GM19455 (cell line): Measurements from ENCODE around the gene ARSH.
"Not testable (repeated sequence)": the region's sequence is repeated elsewhere in the genome, so short reads cannot be mapped to it uniquely, and the experiment has no call there.

Experiments
- ATAC-seq: cut with Tn5 transposase; IDR thresholded peaks from one replicate; pipeline ENCODE4 v1.9.1; 2021; ENCODE audit not compliant: unreplicated experiment

ARSH gene

GRCh38 chrX:3006495-3006894 is at the start of gene ARSH:
TSS of gene ARSH (plus strand) at chrX:3006546. CDS start at chrX:3006613, 67 bp downstream.
- no peak for ATAC-seq

GRCh38 chrX:2958199-2958598 is 48.1 kb upstream of the ARSH start:
- ATAC-seq: no peak

GRCh38 chrX:2960861-2961515 is 45.4 kb upstream of the ARSH start:
- ATAC-seq: no peak

GRCh38 chrX:2962381-2962780 is 44.0 kb upstream of the ARSH start:
- no peak for ATAC-seq

DNA sequence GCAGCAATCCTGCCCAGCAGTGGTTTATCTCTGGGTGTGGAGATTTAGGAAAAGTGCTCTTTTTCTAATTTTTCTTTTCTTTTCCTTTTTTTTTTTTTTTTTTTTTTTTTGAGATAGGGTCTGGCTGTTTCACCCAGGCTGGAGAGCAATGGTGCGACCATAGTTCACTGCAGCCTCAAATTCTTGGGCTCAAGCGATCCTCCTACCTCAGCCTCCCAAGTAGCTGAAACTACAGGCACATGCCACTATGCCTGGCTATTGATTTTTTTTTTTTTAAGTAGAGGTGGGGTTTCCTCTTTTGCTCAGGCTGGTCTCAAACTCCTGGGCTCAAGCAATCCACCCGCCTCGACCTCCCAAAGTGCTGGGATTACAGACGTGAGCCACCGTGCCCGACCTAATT is 42.9 kb upstream of the ARSH start:
- ATAC-seq: not testable (repeated sequence)

GRCh38 chrX:2963992-2964794 is 42.2 kb upstream of the ARSH start:
- ATAC-seq: not testable (repeated sequence)

- ATAC-seq: no peak
Measured at GRCh38 chrX:2965965-2966364, 40.4 kb upstream of the ARSH start.

- ATAC-seq: no peak
Measured at GRCh38 chrX:2967012-2967411, 39.3 kb upstream of the ARSH start.

DNA sequence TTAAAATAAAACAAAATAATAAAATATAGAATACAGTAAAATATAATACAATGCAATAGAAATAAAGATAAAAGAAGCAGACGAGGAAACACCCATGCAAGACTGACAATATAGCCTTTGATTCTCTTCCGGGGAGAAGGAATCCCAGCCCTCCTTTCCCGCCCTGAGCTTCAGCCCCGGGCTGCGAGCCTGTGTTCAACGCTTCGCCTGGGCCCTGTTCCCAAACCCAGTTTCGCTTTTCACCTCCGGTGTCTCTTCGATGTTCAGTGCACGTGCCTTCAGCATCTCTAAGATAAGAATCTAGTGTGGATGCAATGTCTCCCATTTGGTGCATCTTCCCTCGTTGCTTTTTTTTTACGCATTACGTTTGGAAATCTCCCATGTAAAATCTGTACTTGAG is 38.8 kb upstream of the ARSH start:
- no peak for ATAC-seq

DNA sequence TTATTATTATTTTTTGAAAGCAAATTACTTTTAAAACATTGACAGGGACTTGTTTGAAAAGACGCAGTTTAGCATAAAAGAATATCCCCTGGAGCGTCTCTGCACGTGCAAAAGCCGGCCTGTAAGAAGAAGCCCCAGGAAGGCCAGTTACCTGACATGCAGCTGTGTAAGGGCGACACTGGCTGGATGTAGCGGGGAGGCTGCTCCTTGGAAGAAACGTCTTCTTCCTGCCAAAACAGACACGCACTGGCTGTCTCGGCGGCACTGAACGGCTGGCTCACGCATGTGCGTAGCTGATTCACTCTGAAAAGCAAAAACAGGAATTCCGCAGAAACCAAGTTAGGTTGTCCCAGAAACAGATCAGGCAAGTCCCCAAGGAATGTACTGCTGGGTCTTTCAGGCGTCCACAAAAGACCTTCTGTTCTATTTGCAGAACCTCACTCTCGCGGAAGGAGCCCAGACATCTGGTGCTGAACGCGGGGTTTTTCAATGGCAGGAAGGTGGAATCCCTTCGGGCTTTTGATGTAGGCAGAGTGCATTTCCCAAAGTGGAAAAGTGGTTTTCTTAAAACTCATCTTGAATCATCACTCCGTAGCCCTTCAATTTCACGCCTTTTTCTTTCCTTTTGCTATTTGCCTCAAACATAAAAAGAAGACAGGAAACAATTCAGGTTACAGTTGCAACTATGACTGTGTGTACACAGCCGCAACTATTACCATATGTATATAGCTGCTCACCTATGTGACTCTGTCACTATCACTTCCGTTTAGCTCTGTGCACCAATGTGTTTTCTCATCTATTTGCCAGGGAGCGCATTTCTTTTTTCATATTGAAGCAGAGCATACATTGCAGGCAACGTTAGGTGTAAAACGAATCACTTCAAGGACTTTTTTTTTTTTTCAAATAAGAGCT is 38.1 kb upstream of the ARSH start:
- ATAC-seq: no peak

DNA sequence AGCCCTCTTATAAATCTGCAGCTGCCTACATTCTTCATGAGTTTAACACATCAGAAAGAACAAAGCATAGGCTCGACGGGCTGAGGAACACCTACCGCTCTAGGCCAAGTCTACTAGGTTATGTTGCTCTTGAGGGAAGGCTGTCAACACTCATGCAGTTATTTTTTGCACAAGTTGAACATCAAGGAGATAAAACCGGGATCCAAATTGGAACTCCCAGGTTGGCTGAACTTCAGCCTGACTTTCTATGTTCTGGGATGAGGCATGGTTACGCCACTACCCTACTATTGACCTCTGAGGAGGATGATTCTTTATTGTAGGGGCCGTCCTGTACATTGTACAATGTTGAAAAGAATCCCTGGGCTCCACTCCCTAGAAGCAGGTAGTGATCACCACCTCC is 37.3 kb upstream of the ARSH start:
- no peak for ATAC-seq

DNA sequence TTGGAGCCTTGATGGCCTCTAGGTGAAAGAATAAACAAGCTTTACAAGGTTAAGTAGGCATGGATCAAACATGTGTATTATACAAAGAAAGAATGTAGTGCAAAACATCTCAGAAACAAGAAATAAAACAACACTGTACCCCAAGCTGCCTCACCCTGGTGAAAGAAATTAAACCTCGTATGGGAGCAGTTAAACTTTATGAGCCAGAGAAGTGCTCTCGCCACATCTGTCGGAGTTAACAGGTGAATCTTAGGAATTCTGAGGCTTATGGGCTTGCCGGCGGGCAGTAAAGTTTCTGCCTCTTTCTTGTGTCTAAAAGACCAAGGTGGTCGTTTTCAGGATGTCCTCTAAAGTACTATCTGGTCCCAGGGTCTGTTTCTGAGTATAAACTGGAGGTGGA is 34.0 kb upstream of the ARSH start:
- ATAC-seq: no peak

- no peak for ATAC-seq
Measured at GRCh38 chrX:2974961-2975360, 31.4 kb upstream of the ARSH start.

- ATAC-seq: not testable (repeated sequence)
Measured at GRCh38 chrX:2978639-2979038, 27.7 kb upstream of the ARSH start.

- no peak for ATAC-seq
Measured at GRCh38 chrX:2984342-2984741, 22.0 kb upstream of the ARSH start.

DNA sequence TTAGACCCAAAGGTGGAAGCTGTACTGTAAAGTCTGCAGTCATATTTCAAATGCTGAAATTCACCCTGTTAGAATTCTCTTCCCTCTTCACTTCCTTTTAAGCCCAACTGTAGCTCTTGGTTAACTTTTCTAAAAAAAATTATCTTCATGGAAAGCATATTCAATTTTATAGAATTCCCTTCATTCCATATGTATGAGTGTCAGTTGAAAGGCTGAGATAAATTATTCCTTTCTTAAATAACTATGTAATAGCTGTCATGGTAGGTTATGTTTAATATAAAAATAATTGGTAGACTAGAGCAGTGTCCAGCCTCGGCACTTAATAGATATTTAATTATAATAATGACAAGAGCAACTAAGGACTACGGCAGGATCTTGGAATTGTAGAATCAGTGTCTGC is 16.8 kb upstream of the ARSH start:
- no peak for ATAC-seq

DNA sequence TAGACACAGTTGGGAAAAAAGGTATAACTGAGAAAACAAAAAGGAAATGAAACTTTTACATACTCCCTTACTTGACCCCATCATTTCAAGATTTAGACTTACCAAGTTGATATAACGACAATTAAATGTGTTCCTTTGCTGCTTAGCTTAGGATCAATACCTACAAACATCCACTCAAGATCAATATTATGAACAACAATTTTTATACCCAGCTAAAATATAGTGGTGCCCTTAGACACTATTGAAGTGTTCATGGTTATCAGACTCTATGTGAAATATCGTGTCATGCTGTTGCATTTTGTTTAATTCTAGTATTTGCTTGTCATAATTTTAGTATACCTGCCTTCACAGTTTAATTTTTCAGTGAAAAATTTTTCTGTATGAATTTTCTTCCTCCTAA is 4.2 kb downstream of the ARSH start:
- ATAC-seq: no peak

DNA sequence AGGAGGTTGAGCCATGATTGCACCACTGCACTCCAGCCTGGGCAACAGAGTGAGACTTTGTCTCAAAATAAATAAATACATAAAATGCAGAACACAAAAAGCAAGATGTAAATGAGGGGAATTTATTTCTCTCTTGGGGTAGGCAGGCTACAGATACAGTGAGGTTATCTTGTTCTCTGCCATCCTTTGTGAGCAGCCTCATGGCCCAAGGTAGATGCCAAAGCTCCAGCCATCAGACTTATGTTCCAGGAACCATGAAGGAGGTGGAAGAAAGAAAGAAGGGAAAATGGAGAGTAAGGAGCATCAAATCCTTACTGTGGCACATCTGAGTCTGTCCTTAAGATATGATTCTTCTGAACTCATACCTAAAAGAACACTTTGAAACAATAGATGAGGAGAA is 11.1 kb downstream of the ARSH start:
- no peak for ATAC-seq

DNA sequence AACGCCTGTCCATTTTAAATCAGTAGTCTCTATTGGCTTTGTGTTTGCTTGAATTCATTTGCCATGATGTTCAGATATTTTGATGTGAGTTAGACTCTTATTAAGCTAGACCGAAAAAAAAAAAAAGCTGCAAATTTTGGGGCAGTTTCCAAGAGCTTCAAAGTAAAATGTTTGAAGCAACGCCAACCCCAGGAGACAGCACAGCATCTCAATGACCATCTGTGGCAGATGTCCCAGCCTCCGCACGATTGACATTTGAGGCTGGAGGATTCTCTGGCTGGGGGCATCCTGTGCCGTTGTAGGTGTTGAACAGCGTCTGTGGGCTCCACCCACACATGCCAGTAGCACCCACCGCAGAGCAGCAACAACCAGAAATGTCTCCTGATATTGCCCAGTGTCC is 17.8 kb downstream of the ARSH start:
- ATAC-seq: no peak

GRCh38 chrX:3026074-3026815 is 19.9 kb downstream of the ARSH start:
- no peak for ATAC-seq

DNA sequence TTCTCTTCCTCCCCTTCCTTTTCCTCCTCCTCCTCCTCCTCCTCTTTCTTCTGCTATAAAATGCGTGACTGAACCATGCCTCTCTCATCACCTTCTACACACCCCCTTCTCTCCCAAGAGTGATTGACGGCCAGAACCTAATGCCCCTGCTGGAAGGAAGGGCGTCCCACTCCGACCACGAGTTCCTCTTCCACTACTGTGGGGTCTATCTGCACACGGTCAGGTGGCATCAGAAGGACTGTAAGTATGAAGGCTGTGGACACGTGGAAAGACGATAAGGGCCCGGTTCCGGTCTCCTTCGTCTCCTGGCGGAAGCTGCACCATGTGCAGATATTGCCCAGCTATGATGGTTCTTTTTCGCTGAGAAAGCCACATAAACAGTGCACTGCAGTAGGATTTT is 22.8 kb downstream of the ARSH start:
- no peak for ATAC-seq
